RWPE1 (cell line): ENCODE results near the gene RGL1.
A peak's percentile ranks its signal among the peaks of the same experiment; 100 is the strongest.

Source experiments
- CTCF ChIA-PET: fragments of 350-600 bp; sonication (Branson Sonifier 250); formaldehyde crosslinking; extraction: SDS; loops from one replicate; lab custom pipeline; 2021; lab: Yijun Ruan, JAX
- POLR2A ChIA-PET: fragments of 400-600 bp; formaldehyde crosslinking; extraction: SDS; loops from one replicate; lab custom pipeline; 2020; ENCODE audit warnings: antibody characterized with exemption; ENCODE audit not compliant: low non-redundant PET; lab: Yijun Ruan, JAX
- DNase-seq: peaks from one replicate; pipeline ENCODE4 v3.0.0; 2012; ENCODE audit warnings: low spot score
- H3K27ac ChIP-seq: fragments of 450-650 bp; 2 replicates; pipeline ENCODE4 v1.5.1; 2017
- CTCF ChIP-seq: fragments of 450-650 bp; conservative IDR thresholded peaks from 2 replicates; pipeline ENCODE4 v1.5.1; 2017; ENCODE audit warnings: low read depth, mild to moderate bottlenecking

Gene RGL1

GRCh38 chr1:183914891-183915290 lies 110.0 kb downstream of the RGL1 start:
- no peak for TF ChIP-seq CTCF
- CTCF ChIA-PET = interaction anchor here (1.0 to 4.5 kb wide), 2 partner anchors 259 to 265 kb away, joined by 3 to 48 read pairs; no protein-coding TSS in a partner anchor
- POLR2A ChIA-PET = no interaction called here
- H3K27ac ChIP-seq = no peak overlapping the region
- no peak for DNase-seq

GRCh38 chr1:183915625-183916510 lies 110.9 kb downstream of the RGL1 start:
- ChIA-PET CTCF (interaction anchor here (0.6 to 4.5 kb wide), 19 partner anchors 8 to 337 kb away, joined by 3 to 48 read pairs (median 3); no protein-coding TSS in a partner anchor), POLR2A (no interaction called here)
- peak; percentile 81 for TF ChIP-seq CTCF
- H3K27ac ChIP-seq = no peak overlapping the region
- DNase-seq = peak; percentile 94

GRCh38 chr1:183916574-183916973 lies 111.7 kb downstream of the RGL1 start:
- ChIA-PET POLR2A (no interaction called here), CTCF (interaction anchor here (0.7 to 4.5 kb wide), 9 partner anchors 9 to 261 kb away, joined by 3 to 48 read pairs (median 3); no protein-coding TSS in a partner anchor)
- no peak overlapping the region for H3K27ac ChIP-seq
- DNase-seq = no peak
- no peak for TF ChIP-seq CTCF

- no peak for TF ChIP-seq CTCF
- no peak overlapping the region for H3K27ac ChIP-seq
- DNase-seq = no peak
- CTCF ChIA-PET = interaction anchor here (0.6 kb wide), 1 partner anchor 309 kb away, joined by 3 read pairs; no protein-coding TSS in a partner anchor
- POLR2A ChIA-PET = no interaction called here
These were observed 113.7 kb downstream of the RGL1 start for GRCh38 chr1:183918589-183918988.

- H3K27ac ChIP-seq = no peak overlapping the region
- DNase-seq = no peak
- TF ChIP-seq CTCF = no peak
- ChIA-PET POLR2A (no interaction called here), CTCF (no interaction called here)
These were observed 115.7 kb downstream of the RGL1 start for GRCh38 chr1:183920651-183921050.

- H3K27ac ChIP-seq = no peak overlapping the region
- no peak for TF ChIP-seq CTCF
- ChIA-PET CTCF (interaction anchor here (0.6 to 0.7 kb wide), 3 partner anchors 100 to 553 kb away, joined by 3 to 8 read pairs (median 4); no protein-coding TSS in a partner anchor), POLR2A (no interaction called here)
- no peak for DNase-seq
These were observed 117.3 kb downstream of the RGL1 start for GRCh38 chr1:183922197-183922596.
